Subcutaneous adipose tissue (tissue), 4 donors: ENCODE results near the gene TK2. TPM values are rescaled to one million over a fixed set of nuclear protein-coding genes. Genes with fewer than 3 reads are reported as not detected.

Experiments
- total RNA-seq, 4 donors: library from RNA; depleted of rRNA; stranded (reverse); fragments of >200 nt; gene quantifications; one replicate each; pipeline ENCODE4 v1.1.0, GENCODE V29; 2016
- TF ChIP-seq, protein P1 (sequence below): fragments of 450-650 bp; IDR thresholded peaks from one replicate; pipeline ENCODE4 v1.5.1; 2016; ENCODE audit warnings: low read depth, mild to moderate bottlenecking, control low read depth, antibody characterized with exemption, moderate library complexity

The TK2 gene
- total RNA-seq, 4 donors from 2014 or later: 63.6 to 118 (median 92.4) TPM

DNA sequence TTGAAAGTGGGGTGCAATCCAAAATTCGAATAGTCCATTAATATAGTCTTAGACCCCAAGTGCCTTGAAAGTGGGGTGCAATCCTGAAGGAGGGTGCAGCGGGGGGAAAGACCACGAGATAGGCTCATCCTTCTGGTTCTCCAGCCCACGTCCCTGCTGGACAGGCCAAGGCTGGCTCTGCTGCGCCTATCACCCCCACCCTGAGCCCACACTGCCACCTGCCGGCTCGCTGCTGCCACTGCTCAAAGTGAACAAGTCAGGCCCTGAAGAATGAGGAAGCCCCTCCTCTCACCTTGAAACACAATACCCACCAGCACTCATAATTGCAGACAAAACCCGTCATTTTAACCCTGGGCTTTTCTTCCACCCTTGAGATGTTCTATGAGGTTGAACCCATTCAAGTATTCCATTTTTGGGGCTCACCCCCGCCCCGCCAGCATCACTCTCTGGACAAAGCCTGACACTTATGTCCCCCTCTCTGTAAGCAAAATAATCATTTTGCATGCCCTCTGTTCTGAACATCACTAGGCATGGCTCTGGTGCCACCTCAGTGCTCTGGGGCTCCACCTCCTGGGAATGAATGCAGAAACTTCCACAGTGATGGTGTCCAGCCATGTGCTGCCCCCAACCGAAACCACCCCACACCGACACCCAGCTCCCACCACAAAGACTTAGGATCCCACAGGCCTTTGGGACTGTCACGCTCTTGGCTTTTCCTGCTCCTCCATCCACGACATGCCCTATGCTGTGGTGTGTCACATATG is 66.1 kb downstream of the TK2 start:
- TF ChIP-seq, protein P1, sequence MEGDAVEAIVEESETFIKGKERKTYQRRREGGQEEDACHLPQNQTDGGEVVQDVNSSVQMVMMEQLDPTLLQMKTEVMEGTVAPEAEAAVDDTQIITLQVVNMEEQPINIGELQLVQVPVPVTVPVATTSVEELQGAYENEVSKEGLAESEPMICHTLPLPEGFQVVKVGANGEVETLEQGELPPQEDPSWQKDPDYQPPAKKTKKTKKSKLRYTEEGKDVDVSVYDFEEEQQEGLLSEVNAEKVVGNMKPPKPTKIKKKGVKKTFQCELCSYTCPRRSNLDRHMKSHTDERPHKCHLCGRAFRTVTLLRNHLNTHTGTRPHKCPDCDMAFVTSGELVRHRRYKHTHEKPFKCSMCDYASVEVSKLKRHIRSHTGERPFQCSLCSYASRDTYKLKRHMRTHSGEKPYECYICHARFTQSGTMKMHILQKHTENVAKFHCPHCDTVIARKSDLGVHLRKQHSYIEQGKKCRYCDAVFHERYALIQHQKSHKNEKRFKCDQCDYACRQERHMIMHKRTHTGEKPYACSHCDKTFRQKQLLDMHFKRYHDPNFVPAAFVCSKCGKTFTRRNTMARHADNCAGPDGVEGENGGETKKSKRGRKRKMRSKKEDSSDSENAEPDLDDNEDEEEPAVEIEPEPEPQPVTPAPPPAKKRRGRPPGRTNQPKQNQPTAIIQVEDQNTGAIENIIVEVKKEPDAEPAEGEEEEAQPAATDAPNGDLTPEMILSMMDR: no peak

DNA sequence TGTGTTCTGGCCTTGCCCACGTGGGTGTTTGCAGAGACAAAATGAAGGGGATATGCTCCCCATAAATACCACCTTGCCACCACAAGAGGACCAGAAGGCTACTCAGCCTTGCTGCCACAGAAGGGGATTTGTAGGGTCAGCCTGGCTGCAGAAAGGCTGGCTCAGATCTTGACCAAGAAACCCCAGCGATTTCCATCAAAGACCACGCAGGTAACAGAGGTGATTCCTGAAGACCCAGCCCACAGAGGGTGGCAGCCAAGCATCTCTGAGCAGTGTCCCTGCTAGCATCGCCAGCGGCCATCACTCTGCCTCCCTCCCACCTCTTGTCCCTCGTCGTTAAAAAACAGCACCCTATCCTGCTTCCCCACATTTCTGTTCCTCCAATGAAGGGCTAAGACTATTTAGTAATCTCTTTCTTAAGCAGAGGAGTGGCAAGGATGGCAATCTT is 68.0 kb downstream of the TK2 start:
- TF ChIP-seq, protein P1: no peak

DNA sequence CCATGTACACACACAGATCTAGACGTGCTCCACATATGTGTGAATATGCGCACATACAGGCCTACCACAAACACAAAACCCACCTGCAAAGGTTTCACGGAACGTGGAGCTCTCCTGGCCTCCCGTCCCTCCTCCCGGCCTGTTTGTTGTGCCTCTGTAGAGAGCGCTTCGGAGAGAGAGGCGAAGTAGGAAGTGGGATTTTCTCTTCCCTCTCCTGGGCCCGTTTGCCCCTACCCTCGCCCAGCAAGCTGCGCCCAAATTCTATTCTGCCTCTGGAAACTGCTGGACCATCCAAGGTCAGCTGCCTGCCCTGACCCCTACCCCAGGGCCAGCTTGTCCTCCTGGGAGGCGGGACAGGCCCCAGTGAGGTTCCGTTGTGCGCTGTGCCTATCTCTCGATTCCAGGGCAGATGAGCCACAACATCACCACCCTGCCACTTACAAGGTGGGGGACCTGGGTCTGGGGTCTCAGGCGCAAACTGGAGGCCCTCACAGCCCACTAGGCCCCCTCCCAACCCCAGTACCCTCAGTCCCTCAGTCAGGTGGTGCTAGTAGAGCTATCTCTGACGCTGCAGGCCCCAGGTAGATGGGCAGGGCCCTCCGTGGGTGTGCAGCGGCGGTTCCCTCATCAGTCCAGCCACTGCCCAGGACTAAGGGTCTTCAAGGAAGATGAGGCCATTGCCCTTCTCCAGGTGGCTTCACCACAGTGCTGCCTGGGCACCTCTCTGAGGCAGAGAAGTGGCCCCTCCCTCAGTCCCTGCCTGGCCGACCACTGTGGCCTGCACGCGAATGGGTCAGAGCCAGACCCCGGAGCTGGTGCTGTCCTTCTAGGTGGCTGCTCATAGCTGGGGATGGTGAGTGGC is 68.6 kb downstream of the TK2 start:
- TF ChIP-seq, protein P1: no peak

DNA sequence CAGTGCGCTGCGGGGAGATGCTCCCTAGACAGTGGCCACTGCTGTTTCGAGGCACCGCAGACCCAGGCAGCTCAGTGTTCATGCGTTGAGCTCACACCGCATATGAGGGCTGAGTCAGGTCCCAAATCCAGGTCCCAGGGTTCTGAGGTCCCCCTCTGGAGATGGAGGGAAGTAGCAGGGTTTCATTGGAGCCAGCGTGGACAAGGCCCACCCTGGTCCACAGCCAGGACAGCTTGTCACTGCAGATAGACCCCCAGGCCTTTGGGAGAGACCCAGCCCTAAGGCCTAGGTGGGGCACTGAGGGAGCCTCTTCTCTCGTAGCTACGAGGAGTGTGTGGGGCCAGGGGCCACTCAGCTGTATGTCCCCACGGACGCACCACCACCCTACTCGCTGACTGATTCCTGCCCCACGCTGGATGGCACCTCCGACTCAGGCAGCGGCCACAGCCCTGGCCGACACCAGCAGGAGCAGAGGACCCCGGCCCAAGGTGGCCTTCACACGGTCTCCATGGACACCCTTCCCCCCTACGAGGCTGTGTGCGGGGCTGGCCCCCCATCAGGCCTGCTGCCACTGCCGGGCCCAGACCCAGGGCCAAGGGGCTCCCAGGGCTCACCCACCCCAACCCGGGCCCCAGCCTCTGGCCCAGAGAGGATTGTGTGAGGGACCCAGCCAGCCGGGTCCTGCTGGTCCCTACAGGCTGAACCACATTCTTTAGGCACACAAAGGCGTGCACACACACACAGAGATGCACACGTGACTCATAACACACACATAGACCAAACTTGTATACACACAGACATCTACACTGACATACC is 69.4 kb downstream of the TK2 start:
- TF ChIP-seq, protein P1: no peak

DNA sequence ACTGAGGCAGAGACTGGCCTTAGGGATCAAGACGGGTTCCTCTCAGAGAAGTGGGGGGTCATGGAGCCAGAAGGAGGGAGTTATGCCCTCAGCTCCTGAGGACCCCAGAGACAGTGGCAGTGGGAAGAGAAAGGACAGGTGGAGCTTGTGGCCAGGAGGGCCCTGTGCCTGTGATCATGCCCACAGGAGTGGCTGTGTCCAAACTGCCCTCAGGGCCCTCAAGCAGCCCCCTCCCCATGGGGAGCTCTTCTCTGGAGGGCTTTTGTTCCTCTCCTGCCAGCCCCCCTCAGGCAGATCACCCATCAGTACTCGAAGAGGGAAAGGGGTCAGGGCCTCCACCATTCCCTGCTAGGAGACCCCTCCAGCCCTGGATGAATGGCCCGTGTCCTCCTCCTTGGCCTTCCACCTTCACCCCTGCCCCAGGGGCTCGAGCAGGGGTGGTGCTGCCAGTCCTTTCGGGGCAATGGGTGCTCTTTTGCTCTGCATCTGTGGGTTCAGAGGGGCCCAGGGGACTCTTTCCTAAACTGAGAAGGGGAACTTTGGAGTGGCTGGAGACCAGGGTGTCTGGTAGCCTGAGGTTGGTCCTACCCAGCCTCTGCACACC is 70.2 kb downstream of the TK2 start:
- TF ChIP-seq, protein P1: no peak

DNA sequence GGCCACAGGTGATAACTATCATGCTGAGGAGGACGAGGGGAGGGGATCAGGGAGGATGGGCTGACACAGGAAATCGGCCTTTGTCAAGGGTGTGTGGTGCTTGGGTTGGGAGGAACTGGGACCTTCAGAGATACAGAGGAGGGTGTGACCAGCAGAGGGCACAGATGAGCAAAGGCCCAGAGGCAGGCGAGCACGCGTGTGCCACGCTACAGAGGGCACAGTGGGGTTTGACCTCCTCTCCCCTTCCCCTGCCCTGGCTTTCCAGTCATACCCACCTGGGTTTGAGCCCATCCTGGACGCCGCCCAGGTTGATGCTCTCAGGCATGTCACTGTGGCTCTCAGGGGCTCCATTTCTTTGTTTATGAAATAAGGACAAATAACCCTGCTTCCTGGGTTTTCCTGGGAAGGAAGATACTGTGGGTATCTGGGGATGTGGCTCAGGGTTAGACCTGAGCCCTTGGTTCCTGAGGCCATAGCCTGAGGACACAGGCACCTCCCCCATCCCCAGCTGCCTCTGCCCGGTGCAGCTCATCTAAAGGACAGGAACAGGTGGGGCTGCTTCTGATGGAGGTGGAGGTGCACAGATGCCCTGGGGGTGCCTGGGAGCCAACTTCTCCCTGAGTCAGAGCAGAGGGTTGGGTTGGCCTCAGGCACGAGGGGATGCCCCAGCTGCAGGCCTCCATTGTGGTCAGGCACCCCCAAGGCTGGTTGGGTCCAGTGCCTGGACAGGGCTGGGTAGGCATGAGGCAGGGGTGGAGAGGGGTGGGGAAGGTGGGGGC is 71.0 kb downstream of the TK2 start:
- TF ChIP-seq, protein P1: no peak
